Prostate gland (tissue), 2 donors: Measurements from ENCODE around the gene MEX3D.

Experiments
- POLR2A ChIP-seq: fragments of 450-650 bp; IDR thresholded peaks from one replicate; pipeline ENCODE4 v1.6.1; 2016; ENCODE audit warnings: antibody characterized with exemption, mild to moderate bottlenecking
- POLR2AphosphoS5 ChIP-seq: sonication (generic); formaldehyde crosslinking; IDR thresholded peaks from one replicate; pipeline ENCODE4 v1.6.1; 2017; ENCODE audit warnings: antibody characterized with exemption
- TF ChIP-seq, protein P1 (sequence below), 4 experiments: fragments of 200-600 bp in 2 of 4; fragments of 450-650 bp in 2 of 4; sonication (generic) in 2 of 4; IDR thresholded peaks; 1 replicate in 3 of 4; 2 replicates in 1 of 4; pipeline ENCODE4 v1.5.1; 2016 to 2019; ENCODE audit warnings: antibody characterized with exemption in 4 of 4, mild to moderate bottlenecking in 2 of 4, moderate library complexity in 2 of 4

DNA sequence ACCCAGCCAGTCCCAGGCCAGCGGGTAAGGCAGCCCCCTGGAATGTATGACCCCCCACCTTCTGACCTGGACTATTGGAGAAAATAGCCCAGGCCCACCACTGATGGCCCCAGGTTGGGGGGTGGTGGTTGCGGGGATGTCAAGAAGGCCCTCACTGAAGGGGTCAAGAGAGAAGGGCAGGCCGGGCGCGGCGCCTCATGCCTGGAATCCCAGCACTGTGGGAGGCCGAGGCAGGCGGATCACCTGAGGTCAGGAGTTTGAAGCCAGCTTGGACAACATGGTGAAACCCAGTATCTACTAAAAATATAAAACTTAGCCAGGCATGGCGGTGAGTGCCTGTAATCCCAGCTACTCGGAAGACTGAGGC is 53.8 kb downstream of the MEX3D start:
- TF ChIP-seq, protein P1, sequence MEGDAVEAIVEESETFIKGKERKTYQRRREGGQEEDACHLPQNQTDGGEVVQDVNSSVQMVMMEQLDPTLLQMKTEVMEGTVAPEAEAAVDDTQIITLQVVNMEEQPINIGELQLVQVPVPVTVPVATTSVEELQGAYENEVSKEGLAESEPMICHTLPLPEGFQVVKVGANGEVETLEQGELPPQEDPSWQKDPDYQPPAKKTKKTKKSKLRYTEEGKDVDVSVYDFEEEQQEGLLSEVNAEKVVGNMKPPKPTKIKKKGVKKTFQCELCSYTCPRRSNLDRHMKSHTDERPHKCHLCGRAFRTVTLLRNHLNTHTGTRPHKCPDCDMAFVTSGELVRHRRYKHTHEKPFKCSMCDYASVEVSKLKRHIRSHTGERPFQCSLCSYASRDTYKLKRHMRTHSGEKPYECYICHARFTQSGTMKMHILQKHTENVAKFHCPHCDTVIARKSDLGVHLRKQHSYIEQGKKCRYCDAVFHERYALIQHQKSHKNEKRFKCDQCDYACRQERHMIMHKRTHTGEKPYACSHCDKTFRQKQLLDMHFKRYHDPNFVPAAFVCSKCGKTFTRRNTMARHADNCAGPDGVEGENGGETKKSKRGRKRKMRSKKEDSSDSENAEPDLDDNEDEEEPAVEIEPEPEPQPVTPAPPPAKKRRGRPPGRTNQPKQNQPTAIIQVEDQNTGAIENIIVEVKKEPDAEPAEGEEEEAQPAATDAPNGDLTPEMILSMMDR (IDR thresholded peaks at IDR 0.05): peak in 1 of 4 experiments; percentile 0
- TF ChIP-seq POLR2A: no peak
- TF ChIP-seq POLR2AphosphoS5: no peak
